Stimulated activated CD4-positive, alpha-beta T cell treated with anti-CD3 and anti-CD28 coated beads, Interleukin-2, amount 100 ng/mL, for 48 hours (primary cell): ENCODE results near the gene TBC1D4.
A peak's percentile ranks its signal among the peaks of the same experiment; 100 is the strongest.
"Not testable (repeated sequence)": the region's sequence is repeated elsewhere in the genome, so short reads cannot be mapped to it uniquely, and the experiment has no call there.

ENCODE experiments used
- DNase-seq, 2 donors: peaks; one replicate each; pipeline ENCODE4 v3.0.0-alpha.2; 2020

Gene TBC1D4

GRCh38 chr13:75352641-75353327 is 129.2 kb downstream of the TBC1D4 start:
- no peak for DNase-seq

DNA sequence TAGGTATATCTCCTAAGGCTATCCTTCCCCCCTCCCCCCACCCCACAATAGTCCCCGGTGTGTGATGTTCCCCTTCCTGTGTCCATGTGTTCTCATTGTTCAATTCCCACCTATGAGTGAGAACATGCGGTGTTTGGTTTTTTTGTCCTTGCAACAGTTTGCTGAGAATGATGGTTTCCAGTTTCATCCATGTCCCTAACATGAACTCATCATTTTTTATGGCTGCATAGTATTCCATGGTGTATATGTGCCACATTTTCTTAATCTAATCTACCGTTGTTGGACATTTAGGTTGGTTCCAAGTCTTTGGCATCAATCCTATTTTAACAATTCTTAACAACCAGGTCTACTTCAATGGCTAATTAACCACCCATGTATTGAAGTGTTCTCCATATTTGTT is 130.4 kb downstream of the TBC1D4 start:
- not testable (repeated sequence) for DNase-seq

DNA sequence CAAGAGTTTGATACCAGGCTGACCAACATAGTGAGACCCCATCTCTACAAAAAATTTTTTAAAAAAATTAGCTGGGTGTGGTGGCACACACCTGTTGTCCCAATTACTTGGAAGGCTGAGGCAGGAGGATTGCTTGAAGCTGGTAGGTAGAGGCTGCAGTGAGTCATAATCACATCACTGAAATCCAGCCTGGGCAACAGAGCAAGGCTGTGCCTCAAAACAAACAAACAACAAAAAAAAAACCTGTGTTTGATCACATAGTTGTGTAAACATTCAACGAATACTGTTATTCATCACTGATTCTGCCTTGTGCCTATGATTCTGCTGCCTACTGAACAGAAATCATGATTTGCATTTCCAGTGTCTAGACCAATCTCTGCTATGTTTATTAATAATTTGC is 134.0 kb downstream of the TBC1D4 start:
- no peak for DNase-seq

DNA sequence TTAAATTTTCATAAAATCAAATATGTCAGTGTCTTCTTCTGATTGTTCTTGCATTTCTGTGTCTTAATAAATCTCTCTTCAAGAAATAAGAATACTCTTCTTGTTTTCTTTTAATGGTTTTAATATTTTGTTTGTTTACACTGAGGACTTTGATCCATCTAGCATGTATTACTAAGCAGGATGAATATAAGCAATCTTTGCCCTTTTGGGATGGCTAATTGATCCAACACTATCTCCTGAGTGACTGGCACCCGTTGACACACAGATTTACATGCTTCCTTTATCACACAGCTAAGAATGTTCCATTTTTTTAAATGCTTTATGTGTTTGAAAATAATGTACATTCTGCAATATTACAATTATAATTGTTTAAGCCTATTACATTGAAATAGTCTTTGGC is 134.5 kb downstream of the TBC1D4 start:
- no peak for DNase-seq

DNA sequence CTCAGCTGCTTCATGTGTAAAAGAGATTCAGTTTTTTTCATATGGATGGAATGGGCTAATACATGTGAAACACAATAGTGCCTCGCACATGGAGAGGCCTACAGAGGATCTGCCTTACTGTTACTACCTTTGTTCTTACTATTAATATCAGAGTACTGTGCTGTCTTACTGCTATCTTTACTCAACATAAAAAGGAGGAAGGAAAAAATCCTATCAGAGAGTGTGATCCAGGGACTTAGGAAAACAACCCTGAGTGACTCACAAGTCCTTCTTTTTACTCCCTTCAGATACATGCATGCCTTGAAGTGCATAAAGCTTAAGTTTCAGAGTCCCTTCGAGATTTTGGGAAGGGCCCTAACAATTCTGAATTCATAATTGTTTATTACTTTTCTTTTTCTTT is 136.8 kb downstream of the TBC1D4 start:
- DNase-seq, result no peak

DNA sequence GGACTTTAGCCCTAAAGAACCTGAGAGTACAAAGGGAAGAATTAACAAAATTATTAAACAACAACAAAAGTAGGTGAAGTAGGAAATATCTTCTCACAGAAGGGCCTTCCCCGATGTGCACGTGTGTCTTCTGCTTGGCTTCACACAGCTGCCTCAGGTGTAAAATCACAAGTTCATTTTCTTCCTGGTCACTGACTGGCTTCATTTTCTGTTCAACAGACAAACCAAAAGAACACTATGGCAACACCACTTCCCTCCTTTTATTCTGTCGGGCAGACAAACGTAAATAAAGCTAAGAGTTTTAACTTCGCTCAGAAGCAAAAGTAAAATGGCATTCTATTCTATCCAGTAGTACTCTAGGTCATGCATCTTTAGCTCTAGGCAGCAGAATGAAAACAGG is 140.9 kb downstream of the TBC1D4 start:
- no peak for DNase-seq

DNA sequence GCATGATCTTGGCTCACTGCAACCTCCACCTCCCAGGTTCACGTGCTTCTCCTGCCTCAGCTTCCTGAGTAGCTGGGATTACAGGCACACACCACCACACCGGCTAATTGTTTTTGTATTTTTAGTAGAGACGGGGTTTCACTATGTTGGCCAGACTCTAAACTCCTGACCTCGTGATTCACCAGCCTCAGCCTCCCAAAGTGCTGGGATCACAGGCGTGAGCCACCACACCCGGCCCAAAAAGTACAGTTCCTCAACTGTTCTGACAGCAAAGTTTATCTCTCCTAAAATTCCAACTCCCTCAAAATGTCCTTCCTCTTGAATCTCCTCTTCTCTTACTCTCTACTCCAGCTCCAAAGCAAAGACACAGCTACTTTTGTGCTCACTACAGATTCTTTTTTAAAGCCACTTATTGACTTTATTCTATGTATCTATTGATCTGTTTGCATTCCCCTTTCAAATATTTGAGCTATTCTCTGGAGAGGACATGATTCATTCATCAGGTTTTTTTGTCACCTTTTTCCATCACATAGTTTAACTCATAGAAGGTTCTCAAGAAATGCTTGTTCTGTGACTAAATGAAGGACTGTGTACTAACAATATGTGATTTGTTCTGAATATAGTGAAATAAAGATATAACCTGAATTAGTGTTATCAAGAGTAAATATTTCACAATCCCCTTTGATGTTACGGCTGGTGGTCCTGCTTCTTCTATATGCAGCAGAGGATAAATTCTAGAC is 142.2 kb downstream of the TBC1D4 start:
- DNase-seq, result no peak

- DNase-seq, result no peak
These were observed 147.1 kb downstream of the TBC1D4 start for GRCh38 chr13:75334634-75335447.

DNA sequence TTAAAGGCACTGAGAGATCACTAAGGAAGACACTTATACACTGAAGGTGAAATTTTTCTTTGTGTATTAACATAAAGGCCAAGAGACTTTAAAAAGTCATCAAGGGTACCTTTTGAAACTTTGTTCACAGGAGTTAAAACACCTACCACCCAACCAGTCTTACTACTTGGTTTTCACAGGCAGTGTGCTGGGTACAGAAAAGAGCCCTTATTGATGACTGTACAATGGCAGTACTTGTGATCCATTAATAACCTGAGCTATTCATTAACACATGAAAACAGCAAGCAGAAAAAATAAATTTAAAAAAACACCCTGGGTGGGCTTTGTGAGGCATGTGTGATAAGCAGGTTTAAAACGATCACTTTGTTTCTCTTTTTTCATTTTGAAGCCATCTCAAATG is 148.9 kb downstream of the TBC1D4 start:
- DNase-seq, result no peak

DNA sequence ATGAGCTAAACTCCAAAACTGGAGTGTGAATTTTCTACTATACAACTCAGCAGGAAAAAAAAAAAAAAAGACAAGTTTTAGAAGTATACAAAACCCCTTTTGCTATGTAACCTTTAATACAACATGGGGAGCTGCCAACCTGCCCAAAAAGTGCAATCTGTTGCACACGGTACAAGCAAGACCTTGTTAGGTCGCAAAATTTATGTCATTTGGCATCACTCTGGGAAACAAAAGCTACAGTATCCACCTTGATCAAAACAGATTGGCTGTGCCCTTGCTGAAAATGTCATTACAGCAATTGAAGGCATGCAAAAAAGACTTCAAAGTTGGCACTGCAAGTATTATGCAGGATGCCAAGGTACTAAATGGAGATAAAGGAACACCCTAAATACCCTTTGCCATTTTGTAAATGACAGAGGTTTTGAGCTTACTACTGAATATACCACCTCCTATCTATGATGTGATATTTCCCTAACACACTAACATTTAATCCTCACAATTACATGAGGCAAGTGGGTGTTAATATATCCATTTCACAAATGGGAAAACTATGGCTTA is 150.1 kb downstream of the TBC1D4 start:
- no peak for DNase-seq

GRCh38 chr13:75330770-75331169 is 151.2 kb downstream of the TBC1D4 start:
- no peak for DNase-seq

GRCh38 chr13:75329723-75330122 is 152.2 kb downstream of the TBC1D4 start:
- no peak for DNase-seq

DNA sequence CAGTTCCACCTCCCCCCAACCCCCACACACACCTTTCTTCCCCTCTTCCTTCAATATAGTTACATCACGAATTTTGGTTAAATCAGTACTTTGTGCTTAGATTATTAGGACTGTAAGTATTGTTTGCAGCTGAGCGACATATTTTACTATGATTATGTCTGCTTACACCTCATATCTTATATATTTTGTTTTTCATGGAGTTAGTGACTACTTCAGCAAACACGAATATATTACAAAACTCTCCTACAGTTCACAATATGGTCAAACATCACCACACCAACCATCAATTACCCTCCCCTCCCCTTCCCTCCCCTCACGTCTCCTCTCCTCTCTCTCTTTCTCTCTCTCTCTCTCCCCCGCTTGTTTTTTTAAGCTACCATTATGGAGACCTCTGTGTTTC is 152.9 kb downstream of the TBC1D4 start:
- DNase-seq, result no peak

DNA sequence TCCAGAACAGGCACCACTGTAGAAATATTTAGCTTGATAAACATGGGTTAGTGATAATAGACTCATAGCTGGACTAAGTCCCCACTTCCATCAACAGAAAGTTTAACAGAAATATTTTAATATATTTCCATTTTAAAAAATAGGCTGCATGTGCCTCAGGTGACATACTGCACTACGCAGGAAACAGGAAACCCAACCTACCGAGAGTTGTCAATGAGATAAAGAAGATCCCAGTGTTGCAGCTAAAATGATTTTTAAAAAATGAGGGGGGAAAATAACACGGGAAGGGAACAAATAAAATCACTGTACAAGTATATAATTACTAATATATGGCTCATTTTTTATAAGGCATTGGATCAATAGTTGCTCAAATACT is 154.8 kb downstream of the TBC1D4 start:
- DNase-seq, result no peak

- peak; percentile 40 to 49 for DNase-seq
These were observed 155.5 kb downstream of the TBC1D4 start for GRCh38 chr13:75326173-75327134.

GRCh38 chr13:75325711-75326110 is 156.3 kb downstream of the TBC1D4 start:
- no peak for DNase-seq

DNA sequence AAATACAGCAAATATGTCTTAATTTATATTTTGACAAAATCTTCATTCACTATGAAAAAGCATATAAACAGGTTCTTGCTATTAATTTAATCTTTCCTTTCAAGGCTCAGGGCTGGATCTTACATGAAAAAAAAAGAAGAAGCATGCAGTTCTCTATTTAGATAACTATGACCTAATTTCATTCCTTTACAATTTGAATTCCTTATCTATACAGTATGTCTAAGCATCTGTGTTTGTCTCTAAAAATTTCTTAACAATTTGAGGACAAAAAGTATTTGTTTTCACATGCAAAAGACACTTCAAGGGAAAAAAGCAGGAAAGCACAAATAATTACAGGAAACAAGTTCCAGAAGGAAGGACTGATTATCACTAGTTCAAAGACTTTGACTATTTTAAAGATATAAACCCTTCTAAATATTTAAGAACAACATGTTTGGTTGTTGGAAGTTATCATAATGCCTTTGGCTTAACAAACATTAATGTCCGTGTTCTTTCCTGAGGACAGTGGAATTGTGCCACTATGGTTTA is 157.5 kb downstream of the TBC1D4 start:
- no peak for DNase-seq

GRCh38 chr13:75321084-75321483 is 160.9 kb downstream of the TBC1D4 start:
- no peak for DNase-seq

DNA sequence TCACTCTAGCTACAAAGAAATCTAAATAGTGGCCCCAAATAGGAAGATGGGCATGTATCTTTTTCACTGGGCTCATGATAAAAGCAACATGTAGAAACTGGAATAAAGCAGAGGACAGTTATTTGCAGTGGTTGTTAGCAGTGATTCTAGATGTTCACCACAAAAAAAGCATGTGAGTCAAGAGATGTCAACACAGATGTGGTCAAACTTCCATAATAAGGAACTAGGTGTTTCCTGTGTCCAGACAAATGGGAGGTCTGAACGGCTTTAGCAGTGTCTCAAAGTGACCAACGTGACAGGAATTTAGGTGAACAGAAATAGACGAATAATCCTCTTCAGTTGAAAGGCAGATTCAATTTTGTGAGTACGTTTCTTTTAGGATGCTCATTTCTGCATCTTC is 162.7 kb downstream of the TBC1D4 start:
- no peak for DNase-seq

DNA sequence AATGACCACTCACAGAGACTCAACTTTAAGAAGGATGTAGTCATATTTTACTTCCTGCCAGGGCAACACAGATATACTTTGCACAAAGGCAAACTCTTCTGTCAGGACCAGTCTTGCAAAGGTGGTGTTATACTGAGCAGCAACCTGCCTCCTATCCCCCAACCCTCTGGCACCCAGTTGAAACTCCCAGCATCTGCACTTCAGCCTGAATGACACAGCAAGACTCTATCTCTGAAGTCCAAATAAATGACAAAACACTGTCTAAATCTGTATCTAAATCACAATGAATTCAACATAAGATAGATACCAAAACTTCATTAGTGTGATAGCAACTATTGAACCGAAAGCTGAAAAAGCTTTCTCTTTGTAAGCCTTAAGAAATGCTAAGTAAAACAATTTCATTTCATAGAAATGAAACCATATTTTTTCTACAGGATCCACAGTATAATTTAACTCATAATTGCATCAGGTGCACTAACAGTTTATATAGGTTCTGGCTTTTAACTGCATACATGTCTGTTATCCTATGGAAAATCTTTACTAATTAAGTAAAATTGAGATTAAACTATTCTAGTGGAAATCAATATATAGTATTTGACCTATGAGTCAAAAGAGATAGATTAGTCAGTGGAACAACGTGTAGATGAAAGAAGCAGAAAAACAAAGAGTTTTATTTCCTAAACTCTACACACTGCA is 163.7 kb downstream of the TBC1D4 start:
- DNase-seq, result peak; percentile 12 to 13

GRCh38 chr13:75316427-75316826 is 165.5 kb downstream of the TBC1D4 start:
- DNase-seq, result no peak
